ENCODE measurements around the gene SEMA3C.

SEMA3C gene

GRCh38 chr7:80748363-80749042, 170.3 kb downstream of the SEMA3C start:
- no peak for DNase-seq (ENCODE audit: low read depth in 2 of 2, low spot score in 1 of 2)

- no peak for DNase-seq (ENCODE audit: low read depth in 2 of 2, low spot score in 1 of 2)
Observed at GRCh38 chr7:80740778-80741545, 177.9 kb downstream of the SEMA3C start.

- no peak for DNase-seq (ENCODE audit: low read depth in 2 of 2, low spot score in 1 of 2)
Observed at GRCh38 chr7:80736371-80737125, 182.3 kb downstream of the SEMA3C start.

GRCh38 chr7:80735330-80735729, 183.5 kb downstream of the SEMA3C start:
- DNase-seq (ENCODE audit: low read depth in 2 of 2, low spot score in 1 of 2): no peak

- DNase-seq (ENCODE audit: low read depth in 2 of 2, low spot score in 1 of 2): no peak
Observed at GRCh38 chr7:80734011-80734410, 184.8 kb downstream of the SEMA3C start.

- no peak for DNase-seq (ENCODE audit: low read depth in 2 of 2, low spot score in 1 of 2)
Observed at GRCh38 chr7:80733333-80733915, 185.4 kb downstream of the SEMA3C start.

GRCh38 chr7:80732630-80733029, 186.2 kb downstream of the SEMA3C start:
- no peak for DNase-seq (ENCODE audit: low read depth in 2 of 2, low spot score in 1 of 2)

- DNase-seq (ENCODE audit: low read depth in 2 of 2, low spot score in 1 of 2): no peak
Observed at GRCh38 chr7:80731281-80731680, 187.6 kb downstream of the SEMA3C start.

GRCh38 chr7:80729591-80730320, 189.1 kb downstream of the SEMA3C start:
- DNase-seq (ENCODE audit: low read depth in 2 of 2, low spot score in 1 of 2): no peak

GRCh38 chr7:80726666-80727065, 192.2 kb downstream of the SEMA3C start:
- no peak for DNase-seq (ENCODE audit: low read depth in 2 of 2, low spot score in 1 of 2)

GRCh38 chr7:80725181-80725611, 193.7 kb downstream of the SEMA3C start:
- no peak for DNase-seq (ENCODE audit: low read depth in 2 of 2, low spot score in 1 of 2)

GRCh38 chr7:80724249-80724871, 194.5 kb downstream of the SEMA3C start:
- no peak for DNase-seq (ENCODE audit: low read depth in 2 of 2, low spot score in 1 of 2)

- no peak for DNase-seq (ENCODE audit: low read depth in 2 of 2, low spot score in 1 of 2)
Observed at GRCh38 chr7:80722616-80723195, 196.1 kb downstream of the SEMA3C start.

- no peak for DNase-seq (ENCODE audit: low read depth in 2 of 2, low spot score in 1 of 2)
Observed at GRCh38 chr7:80721883-80722615, 196.8 kb downstream of the SEMA3C start.

- no peak for DNase-seq (ENCODE audit: low read depth in 2 of 2, low spot score in 1 of 2)
Observed at GRCh38 chr7:80720146-80720545, 198.7 kb downstream of the SEMA3C start.

- no peak for DNase-seq (ENCODE audit: low read depth in 2 of 2, low spot score in 1 of 2)
Observed at GRCh38 chr7:80719261-80719660, 199.6 kb downstream of the SEMA3C start.

GRCh38 chr7:80711531-80711930, 207.3 kb downstream of the SEMA3C start:
- no peak for DNase-seq (ENCODE audit: low read depth in 2 of 2, low spot score in 1 of 2)

- no peak for DNase-seq (ENCODE audit: low read depth in 2 of 2, low spot score in 1 of 2)
Observed at GRCh38 chr7:80708123-80708522, 210.7 kb downstream of the SEMA3C start.

GRCh38 chr7:80707318-80707717, 211.5 kb downstream of the SEMA3C start:
- no peak for DNase-seq (ENCODE audit: low read depth in 2 of 2, low spot score in 1 of 2)
